ENCODE measurements around the gene TBC1D16. TPM values are rescaled to one million over a fixed set of nuclear protein-coding genes. Genes with fewer than 3 reads are reported as not detected.
"Not testable (repeated sequence)": the region's sequence is repeated elsewhere in the genome, so short reads cannot be mapped to it uniquely, and the experiment has no call there.

TBC1D16 gene
- polyA plus RNA-seq, 4 donors: 27.2 to 35.6 (median 34.1) TPM

GRCh38 chr17:80006339-80006720, 29.3 kb downstream of the TBC1D16 start:
- no peak for DNase-seq (ENCODE audit: low read depth in 4 of 4, low spot score in 3 of 4)

DNA sequence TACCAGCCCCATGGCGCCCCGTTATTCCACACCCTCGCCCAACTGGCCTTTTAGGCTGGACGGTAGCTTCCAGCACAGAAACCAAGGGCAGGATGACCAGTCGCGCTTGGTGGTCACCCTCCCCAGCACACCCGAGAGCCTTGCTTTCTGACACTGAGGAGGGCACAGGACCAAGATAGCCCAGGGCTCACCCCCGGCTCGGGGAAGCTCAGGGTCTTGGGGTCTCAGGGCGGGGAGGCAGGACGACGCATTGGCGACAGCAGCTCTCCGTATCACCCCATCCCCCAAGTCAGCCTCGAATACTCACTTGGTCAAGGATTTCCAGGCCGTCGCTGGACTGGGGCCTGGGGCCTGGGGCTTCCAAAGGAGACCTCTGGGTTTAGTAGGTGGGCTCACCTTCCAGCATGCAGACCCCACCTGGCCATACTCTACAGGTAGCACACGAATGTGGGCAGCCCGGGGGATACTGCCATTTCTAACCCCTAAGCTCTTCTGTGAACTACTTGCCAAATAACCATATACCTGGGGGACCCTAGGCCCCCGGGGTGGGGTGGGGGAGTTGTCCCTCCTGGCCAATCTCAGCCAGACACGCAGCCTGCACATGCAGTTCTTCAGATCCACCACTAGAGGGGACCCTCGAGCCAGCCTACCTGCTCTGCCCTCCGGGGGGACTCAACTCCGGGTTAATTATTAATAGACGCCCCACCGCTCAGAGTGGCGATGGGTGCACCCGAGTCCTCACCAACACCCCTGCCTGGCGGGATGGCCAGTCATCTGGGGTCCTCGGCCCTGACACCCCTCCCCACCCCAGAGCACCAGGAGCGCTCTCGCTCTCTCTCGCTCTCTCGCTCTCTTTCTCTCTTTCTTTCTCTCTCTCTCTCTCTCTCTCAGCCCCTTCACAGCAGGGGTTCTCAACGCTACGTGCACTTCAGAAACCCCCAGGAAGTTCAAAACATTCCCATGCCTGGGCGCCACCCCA, 30.0 kb downstream of the TBC1D16 start:
- DNase-seq (ENCODE audit: low read depth in 4 of 4, low spot score in 3 of 4): no peak

DNA sequence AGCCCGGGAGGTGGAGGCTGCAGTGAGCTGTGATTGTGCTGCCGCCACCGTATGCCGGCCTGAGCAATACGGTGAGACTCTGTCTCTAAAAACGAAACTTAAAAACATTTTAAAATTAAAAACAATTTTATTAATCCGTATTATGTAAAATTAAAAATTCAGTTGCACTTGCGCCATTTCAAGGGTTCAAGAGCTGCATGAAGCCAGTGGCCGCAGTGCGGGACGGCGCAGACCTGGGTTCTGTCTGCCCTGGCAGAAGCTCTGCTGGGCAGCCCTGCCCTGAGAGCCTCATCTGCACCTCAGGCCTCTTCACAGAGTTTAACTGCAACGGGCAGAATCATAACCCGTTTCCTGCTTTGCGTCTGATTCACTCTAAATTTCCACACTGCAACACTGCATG, 31.7 kb downstream of the TBC1D16 start:
- no peak for DNase-seq (ENCODE audit: low read depth in 4 of 4, low spot score in 3 of 4)

- no peak for DNase-seq (ENCODE audit: low read depth in 4 of 4, low spot score in 3 of 4)
Measured at GRCh38 chr17:80002690-80003490, 32.8 kb downstream of the TBC1D16 start.

- DNase-seq (ENCODE audit: low read depth in 4 of 4, low spot score in 3 of 4): no peak
Measured at GRCh38 chr17:80002070-80002641, 33.5 kb downstream of the TBC1D16 start.

- no peak for DNase-seq (ENCODE audit: low read depth in 4 of 4, low spot score in 3 of 4)
Measured at GRCh38 chr17:80000981-80001775, 34.5 kb downstream of the TBC1D16 start.

- no peak for DNase-seq (ENCODE audit: low read depth in 4 of 4, low spot score in 3 of 4)
Measured at GRCh38 chr17:80000136-80000535, 35.5 kb downstream of the TBC1D16 start.

DNA sequence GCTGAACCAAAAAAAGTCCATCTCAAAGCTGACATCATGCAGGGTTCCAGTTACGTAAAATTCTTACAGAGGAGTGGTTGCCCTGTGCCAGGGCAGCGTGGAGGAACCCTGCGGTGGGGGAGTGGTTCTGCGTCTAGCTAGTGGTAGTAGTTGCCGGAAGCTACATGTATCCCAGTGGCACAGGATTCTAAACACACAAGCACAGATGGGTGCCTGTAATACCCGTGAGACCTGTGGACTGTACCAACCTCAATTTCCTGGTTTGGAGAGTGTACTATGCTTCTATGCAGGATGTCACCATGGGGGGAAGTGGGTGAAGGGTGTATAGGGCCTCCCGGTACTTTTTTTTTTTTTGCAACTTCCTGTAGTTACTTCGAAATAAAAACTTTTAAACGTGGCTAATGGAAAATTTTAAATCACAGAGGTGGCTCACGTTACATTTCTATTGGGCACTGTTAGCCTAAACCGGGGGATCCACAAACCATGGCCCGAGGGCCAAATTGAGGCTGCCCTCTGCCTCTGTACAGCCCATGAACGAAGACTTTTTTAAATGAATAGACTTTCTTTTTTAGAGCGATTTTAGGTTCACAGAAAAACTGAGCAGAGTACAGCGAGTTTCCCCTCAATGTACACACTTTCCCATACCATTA, 38.5 kb downstream of the TBC1D16 start:
- no peak for DNase-seq (ENCODE audit: low read depth in 4 of 4, low spot score in 3 of 4)

GRCh38 chr17:79996291-79996690, 39.4 kb downstream of the TBC1D16 start:
- no peak for DNase-seq (ENCODE audit: low read depth in 4 of 4, low spot score in 3 of 4)

DNA sequence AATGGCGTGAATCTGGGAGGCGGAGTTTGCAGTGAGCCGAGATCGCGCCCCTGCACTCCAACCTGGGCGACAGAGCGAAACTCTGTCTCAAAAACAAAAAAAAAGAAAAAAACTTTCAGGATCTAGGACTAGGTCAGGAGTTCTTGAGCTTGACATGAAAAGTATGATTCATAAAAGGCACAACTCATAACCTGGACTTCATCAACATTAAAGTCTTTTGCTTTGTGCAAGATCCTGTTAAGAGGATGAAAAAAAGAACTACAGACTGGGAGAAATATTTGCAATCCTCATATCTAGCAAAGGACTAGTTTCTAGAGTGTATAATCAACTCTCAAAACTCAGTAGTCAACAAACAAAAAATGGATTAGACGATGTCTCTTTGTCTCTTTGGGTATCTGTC, 40.0 kb downstream of the TBC1D16 start:
- DNase-seq (ENCODE audit: low read depth in 4 of 4, low spot score in 3 of 4): no peak

- DNase-seq (ENCODE audit: low read depth in 4 of 4, low spot score in 3 of 4): no peak
Measured at GRCh38 chr17:79994602-79995001, 41.1 kb downstream of the TBC1D16 start.

DNA sequence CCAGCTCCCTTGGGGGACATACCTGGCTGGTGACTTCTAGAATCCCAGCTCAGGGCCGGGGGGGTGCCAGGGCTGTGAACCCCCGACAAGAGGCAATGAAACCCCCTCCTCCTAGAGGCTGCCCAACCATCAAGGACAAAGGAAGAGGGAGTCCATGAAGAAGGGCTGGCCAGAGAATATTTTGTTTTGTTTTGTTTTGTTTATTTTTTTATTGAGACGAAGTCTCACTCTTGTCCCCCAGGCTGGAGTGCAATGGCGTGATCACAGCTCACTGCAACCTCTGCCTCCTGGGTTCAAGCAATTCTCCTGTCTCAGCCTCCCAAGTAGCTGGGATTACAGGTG, 41.5 kb downstream of the TBC1D16 start:
- not testable (repeated sequence) for DNase-seq (ENCODE audit: low read depth in 4 of 4, low spot score in 3 of 4)

- DNase-seq (ENCODE audit: low read depth in 4 of 4, low spot score in 3 of 4): no peak
Measured at GRCh38 chr17:79993390-79994227, 42.1 kb downstream of the TBC1D16 start.

- no peak for DNase-seq (ENCODE audit: low read depth in 4 of 4, low spot score in 3 of 4)
Measured at GRCh38 chr17:79992649-79993389, 42.9 kb downstream of the TBC1D16 start.

GRCh38 chr17:79991924-79992648, 43.6 kb downstream of the TBC1D16 start:
- no peak for DNase-seq (ENCODE audit: low read depth in 4 of 4, low spot score in 3 of 4)

GRCh38 chr17:79991140-79991923, 44.3 kb downstream of the TBC1D16 start:
- DNase-seq (ENCODE audit: low read depth in 4 of 4, low spot score in 3 of 4): no peak

DNA sequence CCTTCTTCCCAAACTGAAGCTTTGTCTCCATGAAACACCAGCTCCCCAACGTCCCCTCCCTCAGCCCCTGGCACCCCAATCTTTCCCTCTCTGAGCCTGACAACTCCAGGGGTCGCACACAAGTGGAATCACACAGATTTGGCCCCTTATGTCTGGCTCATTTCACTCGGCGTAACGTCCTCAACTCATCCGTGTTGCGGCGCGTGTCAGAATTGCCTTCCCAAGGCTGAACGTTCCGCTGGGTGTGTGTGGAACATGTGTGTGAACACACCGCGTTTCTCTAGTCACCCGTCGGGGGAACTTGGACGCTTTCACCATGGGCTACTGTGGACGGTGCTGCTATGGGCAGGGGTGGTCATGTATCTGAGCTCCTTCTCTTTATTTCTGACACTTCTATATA, 45.0 kb downstream of the TBC1D16 start:
- no peak for DNase-seq (ENCODE audit: low read depth in 4 of 4, low spot score in 3 of 4)

Data from right renal pelvis (tissue), 4 donors.